IPS-20b (cell line): ENCODE data around the gene ELP2.
"Not testable (repeated sequence)": the region's sequence is repeated elsewhere in the genome, so short reads cannot be mapped to it uniquely, and the experiment has no call there.

ENCODE experiments used
- H3K27ac ChIP-seq: one replicate; pipeline ENCODE4 v1.5.1; 2013; ENCODE audit warnings: low read length
- H3K27me3 ChIP-seq: 2 replicates; pipeline ENCODE4 v1.6.1; 2013; ENCODE audit warnings: mild to moderate bottlenecking, low read length, inconsistent platforms; ENCODE audit not compliant: insufficient read depth
- H3K36me3 ChIP-seq: 2 replicates; pipeline ENCODE4 v1.6.1; 2013; ENCODE audit warnings: low read depth, mild to moderate bottlenecking, inconsistent platforms, low read length, moderate library complexity; ENCODE audit not compliant: insufficient read depth
- H3K4me1 ChIP-seq: 2 replicates; pipeline ENCODE4 v1.6.1; 2013; ENCODE audit warnings: mild to moderate bottlenecking, control low read depth, inconsistent platforms, low read length, moderate library complexity; ENCODE audit not compliant: insufficient read depth
- H3K4me3 ChIP-seq: 2 replicates; pipeline ENCODE4 v1.5.1; 2013; ENCODE audit warnings: mild to moderate bottlenecking, low read length, inconsistent platforms
- H3K9ac ChIP-seq: 2 replicates; pipeline ENCODE4 v1.6.1; 2013; ENCODE audit warnings: low read depth, mild to moderate bottlenecking, inconsistent platforms, low read length, moderate library complexity
- H3K9me3 ChIP-seq: 2 replicates; pipeline ENCODE4 v1.6.1; 2013; ENCODE audit warnings: mild to moderate bottlenecking, low read depth, low read length, inconsistent platforms; ENCODE audit not compliant: insufficient read depth

ELP2 gene

DNA sequence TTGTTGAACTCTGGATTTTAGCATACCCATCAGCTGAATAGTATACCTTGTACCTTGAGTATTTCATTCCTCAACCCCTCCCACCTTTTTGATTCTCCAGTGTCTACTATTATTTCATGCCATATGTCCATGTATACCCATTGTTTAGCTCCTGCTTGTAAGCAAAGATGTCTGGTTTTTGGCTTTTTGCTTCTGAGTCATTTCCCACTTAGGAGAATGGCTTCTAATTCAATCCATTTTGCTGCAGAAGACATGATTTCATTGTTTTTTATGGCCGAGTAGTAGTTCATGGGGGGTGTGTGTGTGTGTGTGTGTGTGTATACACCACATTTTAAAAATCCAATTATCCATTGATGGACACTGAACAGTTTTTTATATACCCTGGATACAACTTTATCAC lies 33.3 kb downstream of the ELP2 start:
- H3K9me3 ChIP-seq, result no peaks in the 10 kb centered on the region
- no peaks in the 10 kb centered on the region for H3K27me3 ChIP-seq
- H3K9ac ChIP-seq, result no peak overlapping the region
- H3K36me3 ChIP-seq, result peaks cover 97% of the 10 kb centered on the region
- H3K27ac ChIP-seq, result no peak overlapping the region
- H3K4me3 ChIP-seq, result no peak overlapping the region
- H3K4me1 ChIP-seq, result no peaks in the 10 kb centered on the region

DNA sequence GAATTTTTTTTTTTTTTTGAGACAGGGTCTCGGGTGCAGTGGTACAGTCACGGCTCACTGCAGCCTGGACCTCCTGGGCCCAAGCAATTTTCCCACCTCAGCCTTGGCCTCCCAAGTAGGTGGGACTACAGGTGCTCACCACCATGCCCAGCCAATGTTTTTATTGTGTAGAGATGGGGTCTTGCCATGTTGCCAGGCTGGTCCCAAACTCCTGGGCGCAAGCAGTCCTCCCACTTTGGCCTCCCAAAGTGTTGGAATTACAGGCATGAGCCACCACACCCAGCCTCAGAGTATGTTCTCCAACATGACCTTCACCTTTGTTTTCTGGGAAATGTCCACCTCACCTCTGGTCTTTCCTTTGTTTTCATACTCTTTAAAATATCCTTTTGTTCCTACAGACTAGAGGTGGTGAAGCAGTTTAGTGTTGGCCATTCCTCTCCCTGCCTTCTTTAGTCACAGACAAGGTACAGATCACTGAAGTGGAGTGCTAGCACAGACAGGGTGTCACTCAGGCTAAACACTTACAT lies 38.1 kb downstream of the ELP2 start:
- no peaks in the 10 kb centered on the region for H3K4me1 ChIP-seq
- H3K4me3 ChIP-seq, result no peak overlapping the region
- H3K9ac ChIP-seq, result no peak overlapping the region
- H3K36me3 ChIP-seq, result peaks cover 93% of the 10 kb centered on the region
- no peak overlapping the region for H3K27ac ChIP-seq
- H3K27me3 ChIP-seq, result no peaks in the 10 kb centered on the region
- no peaks in the 10 kb centered on the region for H3K9me3 ChIP-seq

DNA sequence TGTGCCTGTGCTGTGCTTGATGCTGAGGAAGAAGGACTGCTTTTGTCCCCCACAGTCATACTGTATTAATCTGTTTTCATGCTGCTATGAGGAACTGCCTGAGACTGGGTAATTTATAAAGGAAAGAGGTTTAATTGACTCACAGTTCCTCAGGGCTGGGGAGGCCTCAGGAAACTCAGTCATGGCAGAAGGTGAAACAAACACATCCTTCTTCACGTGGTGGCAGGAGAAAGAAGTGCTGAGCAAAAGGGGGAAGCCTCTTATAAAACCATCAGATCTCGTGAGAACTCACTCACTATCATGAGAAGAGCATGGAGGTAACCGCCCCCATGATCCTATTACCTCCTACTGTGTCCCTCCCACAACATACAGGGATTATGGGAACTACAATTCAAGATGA lies 38.6 kb downstream of the ELP2 start:
- H3K9me3 ChIP-seq, H3K27me3 ChIP-seq, H3K27ac ChIP-seq, H3K9ac ChIP-seq, H3K4me3 ChIP-seq, H3K4me1 ChIP-seq: not testable (repeated sequence)
- H3K36me3 ChIP-seq, result peaks cover 93% of the 10 kb centered on the region

DNA sequence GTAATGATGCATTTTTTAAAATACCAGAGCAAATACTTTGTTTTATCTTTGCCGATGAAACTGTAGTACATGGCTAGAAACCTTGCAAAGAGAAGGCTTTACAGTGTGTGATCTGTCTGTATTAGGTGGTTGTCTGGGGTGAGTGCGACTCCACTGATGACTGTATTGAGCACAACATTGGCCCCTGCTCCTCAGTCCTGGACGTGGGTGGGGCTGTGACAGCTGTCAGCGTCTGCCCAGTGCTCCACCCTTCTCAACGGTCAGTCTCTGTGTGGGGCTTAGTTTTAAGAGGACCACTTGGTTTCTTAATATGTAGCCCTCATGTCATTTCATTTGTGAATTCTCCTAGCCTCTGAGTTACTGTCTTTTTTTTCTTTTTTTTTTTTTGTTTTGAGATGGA lies 40.2 kb downstream of the ELP2 start:
- Histone ChIP-seq H3K36me3 (peaks cover 92% of the 10 kb centered on the region), H3K4me1 (no peaks in the 10 kb centered on the region), H3K27ac (no peak overlapping the region), H3K4me3 (no peak overlapping the region), H3K9ac (no peak overlapping the region), H3K9me3 (no peaks in the 10 kb centered on the region), H3K27me3 (no peaks in the 10 kb centered on the region)

DNA sequence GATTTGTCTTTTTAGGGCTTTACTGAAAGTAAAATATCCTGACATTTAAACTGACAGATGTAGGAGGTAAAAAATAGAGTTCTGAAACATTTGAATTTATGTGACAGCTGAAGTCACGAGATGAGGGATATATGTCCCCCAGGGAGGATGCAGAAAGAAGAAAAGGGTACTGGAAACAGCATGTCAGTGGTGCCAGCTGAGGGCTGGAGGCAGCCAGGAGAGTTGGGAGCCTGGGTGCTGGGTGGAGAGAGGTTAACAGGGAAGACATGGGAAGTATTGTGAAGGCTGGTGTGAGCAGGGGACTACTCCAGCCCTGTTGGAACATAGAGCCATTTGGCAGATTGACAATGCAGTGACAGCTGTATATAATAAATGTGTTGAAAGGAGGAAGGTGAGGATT lies 45.8 kb downstream of the ELP2 start:
- Histone ChIP-seq H3K9me3 (no peaks in the 10 kb centered on the region), H3K36me3 (peaks cover 70% of the 10 kb centered on the region), H3K27ac (no peak overlapping the region), H3K4me3 (no peak overlapping the region), H3K9ac (no peak overlapping the region), H3K4me1 (no peaks in the 10 kb centered on the region), H3K27me3 (no peaks in the 10 kb centered on the region)

DNA sequence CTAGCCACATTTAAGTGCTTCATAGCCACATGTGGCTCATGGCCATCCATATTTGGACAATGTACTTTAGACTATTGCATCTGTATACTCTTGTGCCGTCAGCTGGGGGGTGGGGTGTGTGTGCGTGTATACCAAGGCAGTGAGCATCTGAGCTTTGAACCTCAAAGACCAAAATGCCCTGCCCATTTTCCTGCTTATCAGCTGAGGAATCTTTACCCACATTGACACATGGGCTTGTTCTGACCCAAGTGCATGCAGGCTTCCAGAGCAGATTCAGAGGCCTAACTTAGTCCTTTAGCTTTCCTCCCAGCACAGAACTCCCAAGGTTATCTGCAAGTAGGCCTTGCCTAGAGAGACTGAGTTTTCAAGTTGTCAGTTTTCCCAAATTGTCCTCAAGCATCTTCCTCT lies 46.5 kb downstream of the ELP2 start:
- Histone ChIP-seq H3K27me3 (no peaks in the 10 kb centered on the region), H3K4me1 (no peaks in the 10 kb centered on the region), H3K4me3 (no peak overlapping the region), H3K9me3 (no peaks in the 10 kb centered on the region), H3K27ac (no peak overlapping the region), H3K9ac (no peak overlapping the region), H3K36me3 (peaks cover 63% of the 10 kb centered on the region)

DNA sequence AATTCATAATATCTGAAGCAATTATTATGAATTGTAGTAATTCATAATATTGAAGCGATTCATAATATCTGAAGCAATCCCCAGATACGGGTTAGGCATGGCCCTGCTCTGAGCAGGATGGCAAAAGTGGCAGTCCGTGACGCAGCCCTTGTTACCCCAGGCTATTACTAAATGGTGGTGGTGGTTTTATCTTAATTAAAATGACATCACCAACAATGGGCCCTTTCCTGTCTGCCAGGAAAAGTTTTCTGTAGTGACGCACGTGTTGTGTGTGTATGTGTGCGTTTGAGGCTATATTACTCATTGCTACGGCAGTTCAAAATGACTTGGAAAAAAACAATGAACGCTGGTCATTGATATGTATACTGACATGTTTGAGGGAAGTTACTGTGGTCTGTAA lies 47.0 kb downstream of the ELP2 start:
- no peak overlapping the region for H3K27ac ChIP-seq
- H3K9ac ChIP-seq, result no peak overlapping the region
- peaks cover 58% of the 10 kb centered on the region for H3K36me3 ChIP-seq
- H3K4me3 ChIP-seq, result no peak overlapping the region
- H3K4me1 ChIP-seq, result no peaks in the 10 kb centered on the region
- H3K9me3 ChIP-seq, result no peaks in the 10 kb centered on the region
- no peaks in the 10 kb centered on the region for H3K27me3 ChIP-seq

DNA sequence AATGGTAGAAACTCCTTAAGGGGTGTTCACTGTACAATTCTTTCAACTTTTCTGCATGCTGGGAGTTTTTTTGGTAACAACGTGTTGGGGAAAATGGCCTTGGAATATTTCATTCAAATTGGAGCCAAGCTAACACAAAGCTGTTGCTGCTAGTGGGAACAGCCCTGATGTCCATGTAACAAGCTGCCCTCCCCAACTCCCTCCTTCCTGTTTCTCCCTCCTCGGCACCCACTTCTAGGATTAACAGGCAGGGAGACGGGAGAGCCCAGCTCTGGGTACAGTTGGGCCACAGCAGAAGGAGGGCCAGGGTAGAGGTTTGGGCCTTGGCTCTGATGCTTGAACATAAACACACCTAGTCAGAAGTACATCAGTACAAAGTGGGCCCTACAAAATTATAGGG lies 48.2 kb downstream of the ELP2 start:
- Histone ChIP-seq H3K9me3 (no peaks in the 10 kb centered on the region), H3K36me3 (peaks cover 46% of the 10 kb centered on the region), H3K27me3 (no peaks in the 10 kb centered on the region), H3K27ac (no peak overlapping the region), H3K9ac (no peak overlapping the region), H3K4me1 (no peaks in the 10 kb centered on the region), H3K4me3 (no peak overlapping the region)

DNA sequence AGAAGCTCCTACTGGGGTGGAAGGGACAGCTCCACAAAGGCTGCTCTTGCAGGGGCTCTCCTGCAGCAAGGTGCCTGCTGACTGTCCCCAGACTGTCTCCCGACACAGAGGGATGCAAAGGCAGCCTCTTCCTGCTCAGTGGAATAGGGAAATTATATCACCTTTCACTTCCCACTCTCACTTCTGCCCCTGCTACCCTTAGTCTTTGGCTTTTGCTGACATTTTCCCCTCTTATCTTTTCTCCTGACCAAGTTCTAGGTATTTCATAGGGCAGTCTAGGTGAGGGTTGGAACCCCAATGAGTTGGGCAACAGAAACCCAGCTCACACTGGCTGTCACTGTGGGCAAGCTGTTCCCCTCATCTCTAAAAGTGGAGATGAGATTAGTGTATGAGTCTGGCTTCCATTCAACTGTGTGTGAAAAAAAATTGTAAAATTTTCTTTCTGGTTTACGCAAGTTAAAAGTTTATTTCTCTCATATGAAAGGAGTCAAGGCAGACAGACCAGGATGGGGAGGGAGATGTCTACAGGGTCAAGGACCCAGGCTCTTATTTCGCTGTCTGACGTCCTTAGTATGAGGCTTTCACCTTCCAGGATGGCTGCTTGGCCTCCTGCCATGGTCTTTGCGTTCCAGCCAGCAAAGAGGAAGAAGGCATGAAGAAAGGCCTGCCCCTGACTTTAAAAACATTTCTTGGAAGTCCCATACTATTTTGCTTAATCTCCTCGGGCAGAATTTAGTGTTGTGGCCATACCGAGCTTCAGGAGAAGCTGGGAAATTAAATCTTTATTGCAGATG lies 50.1 kb downstream of the ELP2 start:
- peaks cover 14% of the 10 kb centered on the region for H3K27me3 ChIP-seq
- no peak overlapping the region for H3K4me3 ChIP-seq
- peaks cover 28% of the 10 kb centered on the region for H3K36me3 ChIP-seq
- H3K9me3 ChIP-seq, result no peaks in the 10 kb centered on the region
- H3K4me1 ChIP-seq, result no peaks in the 10 kb centered on the region
- no peak overlapping the region for H3K27ac ChIP-seq
- H3K9ac ChIP-seq, result no peak overlapping the region

DNA sequence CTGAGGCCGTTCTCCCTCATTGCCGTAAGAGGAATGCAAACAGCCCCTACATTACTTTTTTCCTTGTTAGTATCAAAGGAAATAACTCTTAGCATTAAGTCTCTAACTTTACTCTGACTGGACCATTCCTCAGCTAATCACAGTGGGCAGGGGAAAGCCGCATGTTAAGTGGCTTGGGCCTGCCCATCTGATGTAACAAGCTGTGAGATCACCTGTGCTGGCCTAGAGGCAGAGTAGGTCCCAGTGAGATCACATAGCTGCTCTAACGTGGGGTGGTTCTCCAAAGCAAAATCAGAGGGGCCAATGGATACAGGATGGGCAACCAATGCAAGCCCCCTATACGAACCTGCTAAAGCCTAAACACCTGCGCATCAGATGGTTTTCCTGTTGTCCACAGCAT lies 51.7 kb downstream of the ELP2 start:
- Histone ChIP-seq H3K4me3 (no peak overlapping the region), H3K9ac (no peak overlapping the region), H3K27me3 (peaks cover 31% of the 10 kb centered on the region), H3K4me1 (no peaks in the 10 kb centered on the region), H3K36me3 (peaks cover 11% of the 10 kb centered on the region; the same call in 1 of the 2 replicates), H3K27ac (no peak overlapping the region), H3K9me3 (no peaks in the 10 kb centered on the region)

DNA sequence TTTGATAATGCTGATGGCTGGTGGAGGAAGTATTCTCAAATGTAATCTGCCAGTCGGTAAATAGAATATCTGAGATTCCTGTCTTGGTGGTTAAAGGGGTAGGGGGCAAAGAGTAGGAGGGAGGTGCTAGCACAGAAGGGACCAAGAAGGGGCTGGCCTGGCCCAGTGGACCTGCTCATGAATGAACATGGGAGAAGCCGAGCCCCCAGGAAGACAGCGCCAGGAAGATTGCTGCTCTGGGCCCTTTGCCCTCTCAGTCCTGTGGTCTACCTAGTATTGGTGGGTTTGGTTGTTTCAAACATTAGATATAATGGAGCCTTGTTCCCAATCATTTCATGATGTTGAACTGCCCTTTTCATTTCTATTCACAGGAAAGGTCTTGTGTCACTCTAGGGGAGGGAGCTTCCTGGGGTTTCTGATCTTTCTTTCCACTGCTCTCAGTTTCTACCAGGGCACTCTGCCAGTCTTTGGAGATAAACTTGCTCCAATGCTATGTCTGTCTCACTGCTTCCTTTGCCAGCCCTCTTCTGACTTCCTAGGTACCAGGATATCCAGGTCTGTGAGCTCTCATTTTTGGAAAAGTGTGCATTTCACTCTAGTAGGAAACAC lies 52.3 kb downstream of the ELP2 start:
- Histone ChIP-seq H3K36me3 (peaks cover 5% of the 10 kb centered on the region; the same call in 1 of the 2 replicates), H3K27ac (no peak overlapping the region), H3K4me3 (no peak overlapping the region), H3K27me3 (peaks cover 36% of the 10 kb centered on the region), H3K4me1 (no peaks in the 10 kb centered on the region), H3K9ac (no peak overlapping the region), H3K9me3 (no peaks in the 10 kb centered on the region)

DNA sequence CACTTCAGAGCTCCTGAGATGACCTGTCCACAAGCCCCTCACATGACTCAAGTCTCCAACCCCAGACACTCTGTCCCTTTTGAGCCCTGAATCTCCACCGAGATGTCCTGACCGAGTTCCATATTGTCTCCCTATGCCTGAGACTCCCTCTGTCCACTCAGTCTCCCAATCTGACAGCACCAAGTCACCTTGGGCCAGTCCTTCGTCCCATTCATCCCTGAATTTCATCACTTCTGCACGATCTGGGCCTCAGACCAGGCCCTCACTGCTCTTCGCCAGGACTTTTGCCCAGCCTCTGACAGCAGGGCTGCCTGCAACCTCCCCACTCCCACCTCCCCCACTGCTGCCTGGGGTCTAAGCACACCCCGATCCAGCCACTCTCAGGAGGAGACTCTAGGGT lies 53.3 kb downstream of the ELP2 start:
- peaks cover 47% of the 10 kb centered on the region for H3K27me3 ChIP-seq

More for the DNA sequence above, 53.3 kb downstream of the ELP2 start:
- H3K27ac ChIP-seq, result no peak overlapping the region
- no peaks in the 10 kb centered on the region for H3K9me3 ChIP-seq
- H3K4me1 ChIP-seq, result no peaks in the 10 kb centered on the region
- H3K36me3 ChIP-seq, result no peaks in the 10 kb centered on the region
- H3K4me3 ChIP-seq, result no peak overlapping the region
- H3K9ac ChIP-seq, result no peak overlapping the region
